Testis (tissue), 3 donors: Measurements from ENCODE around the gene MYADML2. TPM values are rescaled to one million over a fixed set of nuclear protein-coding genes. Genes with fewer than 3 reads are reported as not detected.
"Not testable (repeated sequence)": the region's sequence is repeated elsewhere in the genome, so short reads cannot be mapped to it uniquely, and the experiment has no call there.

Experiments used
- DNase-seq: peaks from one replicate; pipeline ENCODE4 v3.0.0-alpha.2; 2019
- H3K27ac ChIP-seq, 2 donors: fragments of 200-600 bp; sonication (generic); one replicate each; pipeline ENCODE4 v1.5.1; 2019
- H3K27me3 ChIP-seq: fragments of 200-600 bp; sonication (generic); one replicate; pipeline ENCODE4 v1.5.1; 2019
- H3K36me3 ChIP-seq: fragments of 200-600 bp; sonication (generic); one replicate; pipeline ENCODE4 v1.5.1; 2017; ENCODE audit warnings: low read depth; ENCODE audit errors: missing control alignments
- H3K4me1 ChIP-seq: fragments of 200-600 bp; sonication (generic); one replicate; pipeline ENCODE4 v1.5.1; 2019
- H3K4me3 ChIP-seq, 2 donors: fragments of 200-600 bp; sonication (generic); one replicate each; pipeline ENCODE4 v1.5.1; 2017 to 2019
- H3K9me3 ChIP-seq: fragments of 200-600 bp; sonication (generic); one replicate; pipeline ENCODE4 v1.5.1; 2017
- POLR2A ChIP-seq: fragments of 450-650 bp; IDR thresholded peaks from one replicate; pipeline ENCODE4 v1.6.1; 2017; ENCODE audit warnings: antibody characterized with exemption, mild to moderate bottlenecking, moderate library complexity
- WGBS, 2 donors: methylation state at CpG; one replicate each; pipeline ENCODE4 v1.1.5; 2018; 5-methylcytosine and 5-hydroxymethylcytosine counted together
- intact Hi-C: fragments of 100-400 bp; cut with DNase I; formaldehyde crosslinking; loops from one replicate; pipeline ENCODE4 v1.15.1; 2023; ENCODE audit warnings: low total_unique reads
- polyA plus RNA-seq: library from polyadenylated mRNA; stranded (reverse); fragments of 350-450 nt; fragmentation: Illumina TruSeq; extraction: RNeasy Lipid Tissue Mini Kit (QIAGEN cat#74804); gene quantifications from one replicate; pipeline ENCODE4 v1.2.3, GENCODE V29; 2014; ENCODE audit warnings: low read depth, low replicate concordance; ENCODE audit not compliant: insufficient read depth
- total RNA-seq, 2 donors: library from RNA; depleted of rRNA; stranded (reverse); fragments of >200 nt; gene quantifications; one replicate each; pipeline ENCODE4 v1.2.3, GENCODE V29; 2016
- TF ChIP-seq, protein P1 (sequence below), 3 experiments: fragments of 450-650 bp in 2 of 3; fragments of 200-600 bp in 1 of 3; sonication (generic) in 1 of 3; IDR thresholded peaks; one replicate each; pipeline ENCODE4 v1.5.1; 2016 to 2019; ENCODE audit warnings: antibody characterized with exemption in 3 of 3, mild to moderate bottlenecking in 2 of 3, moderate library complexity in 1 of 3

MYADML2 gene
- total and polyA plus RNA-seq, 3 donors from 2014 or later = 0.16 to 0.57 (median 0.25) TPM

DNA sequence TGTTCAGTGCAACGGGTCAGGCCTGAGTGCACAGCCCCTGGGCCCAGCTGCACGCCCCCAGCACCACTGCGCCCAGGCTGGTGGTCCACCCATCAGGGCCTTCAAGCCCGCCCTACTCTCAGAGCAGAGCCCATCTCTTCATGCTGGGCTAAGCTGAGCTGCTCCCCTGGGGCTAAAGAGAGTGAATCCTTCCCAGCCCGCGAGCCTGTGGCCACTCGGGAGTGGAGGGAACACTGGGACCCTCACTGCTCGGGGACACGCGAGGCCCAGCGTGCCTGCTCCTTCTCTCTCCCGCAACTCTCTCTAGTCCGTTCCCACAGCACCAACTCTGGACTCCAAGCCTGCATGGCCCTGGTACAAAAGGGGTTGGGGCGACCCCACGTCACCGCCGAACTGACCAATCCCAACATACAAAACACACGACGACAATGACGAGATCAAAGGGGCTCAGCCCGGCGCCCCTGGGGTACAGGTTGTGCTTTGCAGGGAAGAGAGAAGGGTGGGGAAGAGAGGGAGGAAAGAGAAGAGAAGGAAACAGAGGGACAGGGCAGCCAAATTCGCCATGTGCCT lies 25.0 kb downstream of the MYADML2 start:
- DNase-seq = no peak
- Histone ChIP-seq H3K4me3 (no peak overlapping the region), H3K36me3 (no peaks in the 10 kb centered on the region), H3K27me3 (no peaks in the 10 kb centered on the region), H3K9me3 (no peaks in the 10 kb centered on the region), H3K4me1 (peaks cover 45% of the 10 kb centered on the region), H3K27ac (no peak overlapping the region)
- intact Hi-C loops = no loop called here
- 92 to 93% methylated on average over 13 to 23 of the region's 23 CpGs for WGBS, 2 donors
- TF ChIP-seq, protein P1, sequence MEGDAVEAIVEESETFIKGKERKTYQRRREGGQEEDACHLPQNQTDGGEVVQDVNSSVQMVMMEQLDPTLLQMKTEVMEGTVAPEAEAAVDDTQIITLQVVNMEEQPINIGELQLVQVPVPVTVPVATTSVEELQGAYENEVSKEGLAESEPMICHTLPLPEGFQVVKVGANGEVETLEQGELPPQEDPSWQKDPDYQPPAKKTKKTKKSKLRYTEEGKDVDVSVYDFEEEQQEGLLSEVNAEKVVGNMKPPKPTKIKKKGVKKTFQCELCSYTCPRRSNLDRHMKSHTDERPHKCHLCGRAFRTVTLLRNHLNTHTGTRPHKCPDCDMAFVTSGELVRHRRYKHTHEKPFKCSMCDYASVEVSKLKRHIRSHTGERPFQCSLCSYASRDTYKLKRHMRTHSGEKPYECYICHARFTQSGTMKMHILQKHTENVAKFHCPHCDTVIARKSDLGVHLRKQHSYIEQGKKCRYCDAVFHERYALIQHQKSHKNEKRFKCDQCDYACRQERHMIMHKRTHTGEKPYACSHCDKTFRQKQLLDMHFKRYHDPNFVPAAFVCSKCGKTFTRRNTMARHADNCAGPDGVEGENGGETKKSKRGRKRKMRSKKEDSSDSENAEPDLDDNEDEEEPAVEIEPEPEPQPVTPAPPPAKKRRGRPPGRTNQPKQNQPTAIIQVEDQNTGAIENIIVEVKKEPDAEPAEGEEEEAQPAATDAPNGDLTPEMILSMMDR (IDR thresholded peaks at IDR 0.05) = no peak
- no peak for TF ChIP-seq POLR2A

- Histone ChIP-seq H3K4me3 (no peak overlapping the region), H3K9me3 (no peaks in the 10 kb centered on the region), H3K36me3 (no peaks in the 10 kb centered on the region), H3K27me3 (no peaks in the 10 kb centered on the region), H3K27ac (no peak overlapping the region), H3K4me1 (peaks cover 51% of the 10 kb centered on the region)
- WGBS, 2 donors = 83 to 88% methylated on average over 3 of the region's 3 CpGs
- DNase-seq = no peak
- TF ChIP-seq, protein P1 (IDR thresholded peaks at IDR 0.05) = no peak
- no peak for TF ChIP-seq POLR2A
- intact Hi-C loops = no loop called here
These were observed 25.5 kb downstream of the MYADML2 start for GRCh38 chr17:81921537-81921862.

- Histone ChIP-seq H3K9me3 (no peaks in the 10 kb centered on the region), H3K36me3 (no peaks in the 10 kb centered on the region), H3K27ac (no peak overlapping the region), H3K4me1 (peaks cover 45% of the 10 kb centered on the region), H3K4me3 (no peak overlapping the region), H3K27me3 (no peaks in the 10 kb centered on the region)
- 84 to 86% methylated on average over 30 to 33 of the region's 33 CpGs for WGBS, 2 donors
- intact Hi-C loops = no loop called here
- TF ChIP-seq POLR2A = no peak
- TF ChIP-seq, protein P1 (IDR thresholded peaks at IDR 0.05) = no peak
- DNase-seq = no peak
These were observed 26.2 kb downstream of the MYADML2 start for GRCh38 chr17:81920612-81921536.

DNA sequence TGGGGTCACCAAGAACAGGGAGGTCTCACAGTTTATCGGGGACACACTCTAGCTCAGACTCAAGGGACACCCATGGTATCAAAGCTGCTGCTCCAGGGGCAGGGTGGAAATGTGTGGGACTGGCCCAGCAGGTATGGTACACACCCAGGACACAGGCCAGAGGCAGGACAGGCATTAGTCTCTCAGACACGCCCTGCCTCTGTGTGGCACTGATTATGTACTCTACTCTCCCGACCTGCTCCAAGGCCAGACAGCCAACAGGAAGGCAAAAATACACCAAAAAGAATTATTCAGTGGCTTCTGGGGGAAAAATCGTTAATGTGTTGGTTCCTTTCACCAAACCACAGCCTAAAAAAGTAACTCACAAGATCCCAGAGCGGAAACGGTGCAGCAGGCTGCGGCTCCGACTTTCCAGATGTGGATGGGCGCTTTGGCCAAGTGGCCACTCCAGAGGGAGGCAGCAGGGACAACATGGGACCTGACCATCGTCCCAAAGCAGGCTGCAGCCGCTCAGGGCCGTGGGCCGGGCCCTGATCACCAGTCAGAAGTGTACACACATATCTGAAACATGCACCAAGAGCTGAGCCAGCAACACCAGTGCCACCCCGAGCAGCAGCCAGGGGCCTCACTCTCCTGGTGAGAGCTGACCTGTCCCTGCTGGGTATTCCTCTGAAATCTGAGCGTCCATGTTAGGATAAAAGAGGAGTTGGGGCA lies 28.0 kb downstream of the MYADML2 start:
- Histone ChIP-seq H3K4me3 (no peak overlapping the region), H3K4me1 (peaks cover 28% of the 10 kb centered on the region), H3K36me3 (no peaks in the 10 kb centered on the region), H3K27me3 (no peaks in the 10 kb centered on the region), H3K9me3 (no peaks in the 10 kb centered on the region), H3K27ac (no peak overlapping the region)
- WGBS, 2 donors = 76 to 86% methylated on average over 15 of the region's 15 CpGs
- intact Hi-C loops = no loop called here
- no peak for TF ChIP-seq POLR2A
- TF ChIP-seq, protein P1 (IDR thresholded peaks at IDR 0.05) = no peak
- DNase-seq = no peak

DNA sequence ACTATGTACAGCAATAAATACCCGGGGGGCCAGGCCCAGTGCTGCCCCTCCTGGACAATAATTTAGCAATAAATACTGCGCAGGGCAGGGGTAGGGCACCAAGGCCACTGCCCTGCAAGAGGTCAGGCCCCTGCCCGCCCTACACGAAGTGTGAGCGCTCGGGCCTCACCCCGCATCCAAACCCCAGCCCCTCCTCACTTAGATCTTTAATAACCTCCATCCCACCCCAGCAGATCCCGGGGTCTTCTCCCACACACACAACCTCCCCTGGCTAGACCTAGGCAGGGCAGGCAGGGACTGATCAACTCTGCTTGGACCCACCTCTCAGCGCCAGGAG lies 28.7 kb downstream of the MYADML2 start:
- H3K27me3 ChIP-seq, H3K27ac ChIP-seq, H3K36me3 ChIP-seq, DNase-seq, intact Hi-C loops, H3K9me3 ChIP-seq: not testable (repeated sequence)
- Histone ChIP-seq H3K4me1 (peaks cover 21% of the 10 kb centered on the region), H3K4me3 (peak overlapping the region; percentile 67 to 87)
- 22 to 29% methylated on average over 8 to 9 of the region's 9 CpGs for WGBS, 2 donors
